ELF-1 (cell line): ENCODE data around the gene BIN2.

Source experiments
- DNase-seq: peaks from one replicate; pipeline ENCODE4 v3.0.0-alpha.2; 2016; ENCODE audit warnings: low read depth, low spot score

The BIN2 gene

DNA sequence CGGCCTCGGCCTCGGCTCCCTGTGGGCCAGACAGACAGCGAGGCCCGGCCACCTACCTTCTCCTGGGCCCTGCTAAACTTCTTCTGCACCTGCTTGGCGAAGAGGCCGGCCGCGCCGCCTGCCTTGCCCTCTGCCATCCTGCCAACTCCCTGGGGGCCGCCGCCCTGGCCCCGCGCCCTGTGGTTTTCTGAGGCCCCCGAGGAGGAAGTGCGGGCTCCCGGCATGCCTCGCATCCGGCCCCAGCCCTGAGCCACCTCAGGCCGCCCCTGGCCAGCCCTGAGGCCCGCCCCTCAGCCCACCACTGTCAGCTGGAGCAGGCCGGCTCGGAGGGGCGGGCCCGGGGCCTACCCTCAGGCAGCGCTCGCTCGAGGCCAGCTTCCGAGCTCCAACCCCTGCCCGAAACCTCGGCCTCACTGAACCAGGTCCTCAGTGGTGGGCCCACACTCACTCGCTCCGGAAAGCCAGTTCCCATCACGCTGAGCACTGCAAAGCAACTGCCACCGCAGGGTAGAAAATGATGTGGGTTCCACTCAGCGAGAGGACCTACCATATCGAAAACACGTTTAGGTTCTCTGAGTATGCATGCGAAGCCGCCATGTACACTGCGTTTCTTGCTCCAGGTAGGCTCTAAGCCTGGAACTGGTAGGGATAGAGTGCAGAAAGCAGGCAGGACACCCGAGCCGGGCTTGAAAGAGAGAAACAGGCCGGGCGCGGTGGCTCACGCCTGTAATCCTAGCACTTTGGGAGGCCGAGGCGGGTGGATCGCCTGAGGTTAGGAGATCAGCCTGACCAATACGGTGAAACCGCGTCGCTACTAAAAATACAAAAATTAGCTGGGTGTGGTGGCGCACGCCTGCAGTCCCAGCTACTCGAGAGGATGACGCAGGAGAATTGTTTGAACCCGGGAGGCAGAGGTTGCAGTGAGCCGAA lies at the start of gene BIN2:
BIN2 (minus strand) TSS at position 209 of the 930 bp plus-strand sequence; CDS start at position 137, 72 bp downstream.
- DNase-seq, result peak; percentile 31

- DNase-seq, result no peak
Measured at GRCh38 chr12:51373187-51373586, 49.2 kb upstream of the BIN2 start.

DNA sequence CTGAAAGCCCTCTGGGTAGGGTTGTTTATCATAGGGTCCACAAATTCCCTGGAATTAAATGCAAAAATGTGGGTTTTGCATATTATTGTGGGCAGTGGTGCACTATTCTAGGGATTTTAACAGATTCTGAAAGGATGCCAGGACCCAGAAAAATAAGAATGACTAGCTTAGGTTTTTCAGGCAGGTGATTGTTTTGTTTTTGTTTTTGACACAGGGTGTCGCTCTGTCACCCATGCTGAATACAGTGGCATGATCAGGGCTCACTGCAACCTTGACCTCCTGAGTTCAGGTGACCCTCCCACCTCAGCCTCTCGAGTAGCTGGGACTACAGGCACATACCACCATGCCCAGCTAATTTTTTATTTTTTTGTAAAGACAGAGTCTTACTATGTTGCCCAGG lies 48.0 kb upstream of the BIN2 start:
- no peak for DNase-seq

GRCh38 chr12:51371295-51371953 lies 47.5 kb upstream of the BIN2 start:
- DNase-seq, result peak; percentile 98

GRCh38 chr12:51370667-51371066 lies 46.7 kb upstream of the BIN2 start:
- no peak for DNase-seq

GRCh38 chr12:51369581-51369980 lies 45.6 kb upstream of the BIN2 start:
- DNase-seq, result no peak

DNA sequence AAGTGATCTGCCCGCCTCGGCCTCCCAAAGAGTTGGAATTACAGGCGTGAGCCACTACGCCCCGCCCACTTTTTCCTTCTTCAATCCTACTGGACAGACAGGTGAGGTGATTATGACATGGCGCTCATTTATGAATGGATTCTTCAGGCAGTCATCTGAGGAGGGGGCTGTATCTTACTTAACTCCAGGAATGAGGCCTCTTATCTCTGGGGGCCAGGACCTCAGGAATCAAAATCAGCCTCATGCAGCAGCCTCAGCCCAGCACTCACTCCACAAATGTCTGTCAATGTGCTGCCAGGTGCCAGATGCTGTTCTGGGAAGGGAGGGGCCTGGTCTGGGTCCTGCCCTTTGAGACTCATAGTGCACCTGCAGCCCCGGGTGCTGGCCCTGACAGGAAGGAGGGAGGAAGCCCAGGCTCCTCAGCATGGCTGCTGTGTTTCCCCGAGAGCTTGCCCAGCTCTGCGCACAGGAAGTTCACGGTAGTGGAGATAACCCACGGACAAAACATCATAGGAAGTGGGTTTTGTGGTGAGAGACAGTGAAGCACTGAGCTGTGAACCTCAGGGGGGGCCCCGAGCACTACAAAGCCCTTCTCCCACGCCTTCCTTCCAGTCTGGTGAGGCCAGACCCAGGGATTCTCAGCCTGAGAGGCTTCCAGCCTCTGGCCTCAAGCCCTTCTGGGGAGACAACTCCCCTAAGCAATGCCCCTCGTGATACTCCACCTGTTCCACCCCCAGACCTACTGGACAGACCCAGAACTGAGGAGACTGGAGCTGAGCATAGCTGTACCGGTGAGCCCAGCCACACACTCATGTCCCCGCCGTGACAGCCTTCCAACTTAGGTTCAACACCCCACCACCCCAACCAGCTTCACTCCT lies 44.9 kb upstream of the BIN2 start:
- no peak for DNase-seq

GRCh38 chr12:51365276-51365675 lies 41.3 kb upstream of the BIN2 start:
- DNase-seq, result no peak

GRCh38 chr12:51364001-51364400 lies 40.0 kb upstream of the BIN2 start:
- no peak for DNase-seq

GRCh38 chr12:51362747-51363342 lies 38.9 kb upstream of the BIN2 start:
- DNase-seq, result no peak

GRCh38 chr12:51362307-51362706 lies 38.3 kb upstream of the BIN2 start:
- DNase-seq, result no peak

GRCh38 chr12:51361161-51362016 lies 37.4 kb upstream of the BIN2 start:
- no peak for DNase-seq

GRCh38 chr12:51360315-51360714 lies 36.3 kb upstream of the BIN2 start:
- DNase-seq, result no peak

DNA sequence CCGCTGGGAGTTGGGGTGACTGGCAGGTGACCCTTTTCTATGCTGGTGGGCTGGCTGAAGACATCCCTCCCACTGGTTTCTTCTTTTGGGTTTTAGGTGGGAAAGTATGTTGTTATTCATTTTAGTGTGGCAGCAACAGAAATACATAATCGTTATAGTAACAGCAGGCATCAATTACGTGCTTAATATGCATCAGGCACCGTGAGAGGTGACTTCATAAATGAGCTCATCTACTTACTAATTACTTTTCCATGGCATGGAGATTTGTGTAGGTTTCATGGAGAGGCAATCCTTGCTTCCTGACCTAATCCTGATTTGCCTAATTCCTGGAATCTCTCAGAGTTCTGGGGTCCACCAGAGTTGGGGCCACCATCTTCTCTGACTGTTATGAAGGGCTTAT lies 35.9 kb upstream of the BIN2 start:
- no peak for DNase-seq

DNA sequence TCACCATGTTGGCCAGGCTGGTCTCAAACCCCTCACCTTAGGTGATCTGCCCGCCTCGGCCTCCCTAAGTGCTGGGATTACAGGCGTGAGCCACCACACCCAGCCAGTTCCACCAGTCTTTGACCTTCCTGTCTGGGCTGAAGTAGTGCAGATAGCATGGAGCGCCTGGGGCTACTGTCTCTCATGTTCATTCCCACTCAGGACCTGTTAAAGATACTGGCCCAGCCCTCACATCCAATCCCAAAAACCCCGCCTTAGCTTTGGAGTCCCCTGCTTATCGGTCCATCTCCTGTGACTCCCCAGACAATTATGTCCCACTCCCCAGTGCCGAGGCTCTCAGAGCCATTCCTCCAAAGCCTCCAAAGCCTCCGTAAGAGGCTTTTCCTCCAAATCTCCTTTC lies 34.5 kb upstream of the BIN2 start:
- DNase-seq, result no peak

- no peak for DNase-seq
Measured at GRCh38 chr12:51357374-51358047, 33.5 kb upstream of the BIN2 start.

GRCh38 chr12:51351913-51352532 lies 28.0 kb upstream of the BIN2 start:
- peak; percentile 95 for DNase-seq

DNA sequence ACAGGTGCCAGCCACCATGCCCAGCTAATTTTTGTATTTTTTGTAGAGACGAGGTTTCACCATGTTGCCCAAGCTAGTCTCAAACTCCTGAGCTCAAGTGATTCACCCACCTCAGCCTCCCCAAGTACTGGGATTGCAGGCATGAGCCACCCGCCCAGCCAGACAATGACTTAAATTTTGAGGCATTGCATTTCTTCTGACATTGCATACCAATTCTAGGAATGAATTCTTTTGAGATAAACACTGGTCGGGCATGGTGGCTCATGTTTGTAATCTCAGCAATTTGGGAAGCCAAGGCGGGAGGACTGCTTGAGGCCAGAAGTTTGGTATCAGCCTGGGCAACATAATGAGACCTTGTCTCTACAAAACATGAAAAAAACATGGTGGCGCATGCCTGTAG lies 25.1 kb upstream of the BIN2 start:
- DNase-seq, result no peak

DNA sequence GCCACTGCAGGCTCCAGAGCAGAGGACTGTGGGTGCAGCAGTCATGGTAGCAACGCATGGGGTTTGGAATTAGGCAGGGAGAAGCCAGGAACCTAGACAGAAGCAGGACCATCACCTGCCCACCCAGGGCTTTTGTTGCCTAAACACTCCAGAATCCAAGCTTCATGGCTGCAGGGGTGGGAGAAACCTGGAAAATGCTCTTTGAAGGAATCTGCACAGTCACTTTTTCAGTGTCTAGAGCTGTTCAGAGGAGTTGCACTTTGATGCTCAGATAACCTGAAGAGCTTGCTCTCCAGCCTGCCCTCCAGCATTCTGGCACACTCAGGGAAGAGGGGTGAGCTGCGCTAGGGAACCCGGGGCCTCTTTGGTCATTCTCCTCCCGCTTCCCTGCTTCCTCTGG lies 24.1 kb upstream of the BIN2 start:
- DNase-seq, result peak; percentile 87

DNA sequence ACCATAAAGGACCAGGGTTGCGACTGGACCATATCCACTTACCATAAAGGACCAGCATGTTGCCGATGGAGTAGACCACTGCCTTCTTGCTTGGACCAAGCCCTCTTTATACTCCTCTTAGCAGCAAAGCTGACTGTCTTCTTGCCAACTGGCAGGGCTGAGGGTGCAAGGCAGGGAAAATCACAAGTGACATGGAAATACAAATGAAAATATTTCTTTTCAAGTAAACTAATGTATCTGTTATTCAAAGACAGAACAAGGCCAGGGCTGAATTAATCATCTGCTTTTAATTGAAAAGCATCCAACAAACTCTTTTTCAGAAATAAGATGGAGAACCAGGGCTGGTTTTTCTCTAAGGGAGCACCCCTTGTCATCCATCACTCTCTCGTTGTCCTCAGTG lies 22.6 kb upstream of the BIN2 start, which contains the start of gene CELA1:
CELA1 (minus strand) TSS at position 99 of the 400 bp plus-strand sequence; CDS start at position 58, 41 bp downstream.
- no peak for DNase-seq
